HepG2 (cell line): ENCODE measurements around the gene MLX. TPM values are rescaled to one million over a fixed set of nuclear protein-coding genes. Genes with fewer than 3 reads are reported as not detected.

Source experiments
- CREBL2 ChIP-seq: sonication (generic); formaldehyde crosslinking; IDR thresholded peaks from 2 replicates; pipeline ENCODE4 v1.8.1; 2023; ENCODE audit warnings: missing genetic modification reagents, mild to moderate bottlenecking, borderline replicate concordance
- IRF1 ChIP-seq: sonication (generic); formaldehyde crosslinking; IDR thresholded peaks from 2 replicates; pipeline ENCODE4 v1.4.0; 2020; ENCODE audit warnings: low read depth, mild to moderate bottlenecking, missing genetic modification reagents
- ISL2 ChIP-seq: sonication (generic); formaldehyde crosslinking; IDR thresholded peaks from 2 replicates; pipeline ENCODE4 v1.5.0; 2020; ENCODE audit warnings: missing genetic modification reagents
- KLF16 ChIP-seq, 2 experiments: sonication (generic) in 1 of 2; formaldehyde crosslinking in 1 of 2; IDR thresholded peaks; 2 replicates each; pipeline versions ENCODE4 v1.6.1 to v1.8.0; 2016 to 2023; ENCODE audit warnings: missing genetic modification reagents in 2 of 2, missing compliant biosample characterization in 1 of 2
- MBD4 ChIP-seq: IDR thresholded peaks from 2 replicates; pipeline ENCODE4 v1.6.1; 2012; ENCODE audit warnings: low read length, inconsistent platforms, borderline replicate concordance
- MTERF4 ChIP-seq: sonication (generic); formaldehyde crosslinking; IDR thresholded peaks from 2 replicates; pipeline ENCODE4 v1.8.0; 2023; ENCODE audit warnings: mild to moderate bottlenecking, missing genetic modification reagents
- MYNN ChIP-seq: sonication (generic); formaldehyde crosslinking; IDR thresholded peaks from 2 replicates; pipeline ENCODE4 v1.4.0; 2020; ENCODE audit warnings: mild to moderate bottlenecking, low read depth, missing genetic modification reagents
- NFIB ChIP-seq: sonication (generic); formaldehyde crosslinking; IDR thresholded peaks from 2 replicates; pipeline ENCODE4 v1.9.0; 2021; ENCODE audit warnings: missing genetic modification reagents, mild to moderate bottlenecking, borderline replicate concordance
- RAD21 ChIP-seq: fragments of 450-650 bp; formaldehyde crosslinking; IDR thresholded peaks from 2 replicates; pipeline ENCODE4 v1.5.0; 2020; ENCODE audit warnings: mild to moderate bottlenecking
- RFXANK ChIP-seq: IDR thresholded peaks from 2 replicates; pipeline ENCODE4 v1.6.1; 2016
- TFDP2 ChIP-seq: sonication (generic); formaldehyde crosslinking; IDR thresholded peaks from 2 replicates; pipeline ENCODE4 v1.4.0; 2020; ENCODE audit warnings: missing genetic modification reagents
- ZBTB37 ChIP-seq: sonication (generic); formaldehyde crosslinking; IDR thresholded peaks from 2 replicates; pipeline ENCODE4 v1.4.0; 2020; ENCODE audit warnings: mild to moderate bottlenecking, missing genetic modification reagents
- ZMYM2 ChIP-seq: sonication (generic); formaldehyde crosslinking; IDR thresholded peaks from 2 replicates; pipeline ENCODE4 v1.8.0; 2022; ENCODE audit warnings: mild to moderate bottlenecking, missing genetic modification reagents
- ZNF281 ChIP-seq: sonication (generic); formaldehyde crosslinking; IDR thresholded peaks from 2 replicates; pipeline ENCODE4 v1.4.0; 2020; ENCODE audit warnings: missing genetic modification reagents, borderline replicate concordance
- ZNF354B ChIP-seq: sonication (generic); formaldehyde crosslinking; IDR thresholded peaks from 2 replicates; pipeline ENCODE4 v1.8.0; 2022; ENCODE audit warnings: mild to moderate bottlenecking, missing genetic modification reagents
- ZNF564 ChIP-seq: sonication (generic); formaldehyde crosslinking; IDR thresholded peaks from 2 replicates; pipeline ENCODE4 v1.8.1; 2023; ENCODE audit warnings: mild to moderate bottlenecking, missing genetic modification reagents
- ZNF775 ChIP-seq: sonication (generic); formaldehyde crosslinking; IDR thresholded peaks from 2 replicates; pipeline ENCODE4 v1.4.0; 2020; ENCODE audit warnings: missing genetic modification reagents, mild to moderate bottlenecking, moderate library complexity, borderline replicate concordance
- polyA plus RNA-seq, 8 experiments: library from polyadenylated mRNA; depleted of rRNA in 3 of 8; stranded (reverse) in 7 of 8; unstranded in 1 of 8; fragments of >200 nt; fragmentation: Illumina TruSeq in 4 of 8; extraction: Trizol in 4 of 8; gene quantifications; 2 replicates each; pipeline versions ENCODE4 v1.2.1 to v1.2.3, GENCODE V29; 2011 to 2016; ENCODE audit warnings: low read depth in 4 of 8, missing spikeins in 1 of 8, mixed read lengths in 1 of 8; ENCODE audit not compliant: insufficient read depth in 1 of 8
- total RNA-seq, 5 experiments: library from RNA; depleted of rRNA; stranded (reverse); fragments of >200 nt; fragmentation: Illumina TruSeq; extraction: Trizol; gene quantifications; 2 replicates each; pipeline ENCODE4 v1.2.3, GENCODE V29; 2016; ENCODE audit warnings: low read depth in 1 of 5

The MLX gene
- total and polyA plus RNA-seq, 2 of the 13 experiments (the other 11 are each of a cell fraction or from before 2014, with no cell fraction given): 38.9 to 74.4 TPM

GRCh38 chr17:42541041-42541833, 25.7 kb upstream of the MLX start (continued):
- TF ChIP-seq RFXANK (CRISPR knock-in tag): 0 out of 2 replicates have a peak, but pooled peaks have one; percentile 40
- peak; percentile 44; the same call in 1 of the 2 replicates for TF ChIP-seq ZNF281 (CRISPR knock-in tag)
- peak; percentile 87 for TF ChIP-seq ZMYM2 (CRISPR knock-in tag)
- no peak for TF ChIP-seq ZNF775 (CRISPR knock-in tag)
- TF ChIP-seq ZNF354B (CRISPR knock-in tag): no peak
- peak; percentile 85; the same call in 1 of the 2 replicates for TF ChIP-seq CREBL2
- no peak for TF ChIP-seq MBD4
- 0 out of 2 replicates have a peak, but pooled peaks have one; percentile 46 for TF ChIP-seq MTERF4 (CRISPR knock-in tag)
- peak; percentile 9; the same call in 1 of the 2 replicates for TF ChIP-seq RAD21 (CRISPR knock-in tag)
- no peak for TF ChIP-seq NFIB (CRISPR knock-in tag)
- TF ChIP-seq KLF16 (CRISPR knock-in tag; IDR thresholded peaks at IDR 0.05): peak; percentile 39 to 68; a peak in 2 of 4 replicates
- peak; percentile 93 for TF ChIP-seq MYNN
- peak; percentile 81; the same call in 1 of the 2 replicates for TF ChIP-seq ZNF564 (CRISPR knock-in tag)
- no peak for TF ChIP-seq ZBTB37 (CRISPR knock-in tag)
- TF ChIP-seq TFDP2 (CRISPR knock-in tag): peak; percentile 72
- no peak for TF ChIP-seq ISL2 (CRISPR knock-in tag)
- TF ChIP-seq IRF1 (CRISPR knock-in tag): 0 out of 2 replicates have a peak, but pooled peaks have one; percentile 27
